Thymus (tissue), 11 donors: ENCODE results near the gene ARF1. TPM values are rescaled to one million over a fixed set of nuclear protein-coding genes. Genes with fewer than 3 reads are reported as not detected.
"Not testable (repeated sequence)": the region's sequence is repeated elsewhere in the genome, so short reads cannot be mapped to it uniquely, and the experiment has no call there.

Experiments
- DNase-seq, 9 donors: peaks; one replicate each; pipeline ENCODE4 v3.0.0-alpha.2; 2013; ENCODE audit warnings: low spot score in 9 of 9, low read depth in 6 of 9, missing footprints in 1 of 9
- H3K27ac ChIP-seq, 2 donors: one replicate each; pipeline ENCODE4 v1.5.1; 2013; ENCODE audit warnings: control low read depth in 1 of 2, low read depth in 1 of 2, low read length in 1 of 2, mild to moderate bottlenecking in 1 of 2, moderate library complexity in 1 of 2
- H3K27me3 ChIP-seq, 2 donors: one replicate each; pipeline ENCODE4 v1.5.1; 2013; ENCODE audit warnings: low read length in 1 of 2; ENCODE audit not compliant: control insufficient read depth in 2 of 2, insufficient read depth in 1 of 2
- H3K36me3 ChIP-seq, 2 donors: one replicate each; pipeline ENCODE4 v1.5.1; 2013; ENCODE audit warnings: low read length in 1 of 2, mild to moderate bottlenecking in 1 of 2, moderate library complexity in 1 of 2; ENCODE audit not compliant: control insufficient read depth in 2 of 2, insufficient read depth in 2 of 2
- H3K4me1 ChIP-seq, 2 donors: one replicate each; pipeline ENCODE4 v1.5.1; 2013; ENCODE audit warnings: low read length in 2 of 2; ENCODE audit not compliant: control insufficient read depth in 2 of 2, insufficient read depth in 2 of 2
- H3K4me3 ChIP-seq, 2 donors: one replicate each; pipeline ENCODE4 v1.5.1; 2013; ENCODE audit warnings: low read length in 2 of 2, control low read depth in 1 of 2, mild to moderate bottlenecking in 1 of 2
- H3K9me3 ChIP-seq, 2 donors: one replicate each; pipeline ENCODE4 v1.5.1; 2013; ENCODE audit warnings: low read length in 1 of 2, mild to moderate bottlenecking in 1 of 2; ENCODE audit not compliant: control insufficient read depth in 2 of 2, insufficient read depth in 1 of 2
- WGBS: extraction: QIAGEN DNeasy Blood & Tissue Kit; methylation state at CpG from one replicate; pipeline ENCODE4 v1.1.7; 2013; 5-methylcytosine and 5-hydroxymethylcytosine counted together
- polyA plus RNA-seq: library from polyadenylated mRNA; stranded (reverse); fragments of 200-250 nt; gene quantifications from one replicate; pipeline ENCODE4 v1.2.3, GENCODE V29; 2013
- total RNA-seq: library from RNA; stranded (reverse); fragments of 120-200 nt; gene quantifications from one replicate; pipeline ENCODE4 v1.2.4, GENCODE V29; 2013
- donor health status: healthy.

ARF1 gene
- total and polyA plus RNA-seq, 2 donors = 133 to 227 TPM

- Histone ChIP-seq H3K4me3 (peak overlapping the region; percentile 86 to 88), H3K27me3 (no peaks in the 10 kb centered on the region), H3K4me1 (peaks cover 13 to 31% of the 10 kb centered on the region in 2 donors), H3K27ac (peak overlapping the region in 1 of 2 donors; percentile 72), H3K36me3 (peaks cover 17 to 20% of the 10 kb centered on the region in 2 donors), H3K9me3 (peaks cover 0 to 7% of the 10 kb centered on the region in 2 donors)
- WGBS = 85% methylated on average over 11 of the region's 11 CpGs
- no peak for DNase-seq
These were observed 25.7 kb downstream of the ARF1 start for GRCh38 chr1:228108055-228108690.

GRCh38 chr1:228108742-228109072, 26.2 kb downstream of the ARF1 start:
- WGBS = 6% methylated on average over 8 of the region's 8 CpGs
- Histone ChIP-seq H3K4me3 (peak overlapping the region; percentile 86 to 88), H3K36me3 (peaks cover 17 to 20% of the 10 kb centered on the region in 2 donors), H3K27ac (peak overlapping the region; percentile 72 to 90), H3K27me3 (no peaks in the 10 kb centered on the region), H3K9me3 (peaks cover 0 to 5% of the 10 kb centered on the region in 2 donors), H3K4me1 (peaks cover 11 to 26% of the 10 kb centered on the region in 2 donors)
- no peak for DNase-seq

- peaks cover 9 to 20% of the 10 kb centered on the region in 2 donors for H3K4me1 ChIP-seq
- H3K27ac ChIP-seq = peak within 1 kb of the TSS; percentile 72 to 90
- WGBS = under 1% methylated on average over 66 of the region's 66 CpGs
These were observed 26.8 kb downstream of the ARF1 start, which contains the start of gene MRPL55 for GRCh38 chr1:228109073-228109961. MRPL55 (minus strand) TSS chr1:228109299; CDS start chr1:228108260, 1,039 bp downstream.

GRCh38 chr1:228109962-228110488, 27.5 kb downstream of the ARF1 start:
- Histone ChIP-seq H3K27ac (peak overlapping the region in 1 of 2 donors; percentile 89), H3K27me3 (no peaks in the 10 kb centered on the region)
- peak in 1 of 9 donors; percentile 21 for DNase-seq

More at GRCh38 chr1:228109073-228109961, 26.8 kb downstream of the ARF1 start, which contains the start of gene MRPL55:
- H3K36me3 ChIP-seq = peaks cover 17 to 20% of the 10 kb centered on the region in 2 donors
- DNase-seq = peak; percentile 91 to 98 (median 96)
- peak within 1 kb of the TSS; percentile 86 to 88 for H3K4me3 ChIP-seq
- peaks cover 0 to 3% of the 10 kb centered on the region in 2 donors for H3K9me3 ChIP-seq
- no peaks in the 10 kb centered on the region for H3K27me3 ChIP-seq

GRCh38 chr1:228110556-228110955, 28.0 kb downstream of the ARF1 start:
- Histone ChIP-seq H3K9me3 (peaks cover 0 to 3% of the 10 kb centered on the region in 2 donors), H3K27ac (no peak overlapping the region), H3K4me1 (peaks cover 9 to 19% of the 10 kb centered on the region in 2 donors), H3K27me3 (no peaks in the 10 kb centered on the region), H3K36me3 (peaks cover 17 to 20% of the 10 kb centered on the region in 2 donors), H3K4me3 (no peak overlapping the region)
- WGBS = 97% methylated on average over 7 of the region's 7 CpGs
- no peak for DNase-seq

More at GRCh38 chr1:228109962-228110488, 27.5 kb downstream of the ARF1 start:
- Histone ChIP-seq H3K36me3 (peaks cover 17 to 20% of the 10 kb centered on the region in 2 donors), H3K9me3 (peaks cover 0 to 3% of the 10 kb centered on the region in 2 donors), H3K4me3 (peak overlapping the region; percentile 86 to 88), H3K4me1 (peaks cover 9 to 19% of the 10 kb centered on the region in 2 donors)
- 49% methylated on average over 15 of the region's 15 CpGs for WGBS

- H3K4me3 ChIP-seq, DNase-seq, H3K27ac ChIP-seq, H3K9me3 ChIP-seq, H3K27me3 ChIP-seq: not testable (repeated sequence)
- Histone ChIP-seq H3K4me1 (peaks cover 9 to 19% of the 10 kb centered on the region in 2 donors), H3K36me3 (peaks cover 10 to 14% of the 10 kb centered on the region in 2 donors)
- WGBS = 97% methylated on average over 6 of the region's 6 CpGs
These were observed 28.8 kb downstream of the ARF1 start for GRCh38 chr1:228111315-228111714.

GRCh38 chr1:228112167-228112566, 29.7 kb downstream of the ARF1 start:
- H3K27ac ChIP-seq = no peak overlapping the region
- peaks cover 9 to 19% of the 10 kb centered on the region in 2 donors for H3K4me1 ChIP-seq
- H3K4me3 ChIP-seq = no peak overlapping the region
- no peak for DNase-seq
- 93% methylated on average over 7 of the region's 7 CpGs for WGBS
- H3K27me3 ChIP-seq = no peaks in the 10 kb centered on the region
- peaks cover 6 to 7% of the 10 kb centered on the region in 2 donors for H3K36me3 ChIP-seq
- H3K9me3 ChIP-seq = peaks cover 0 to 3% of the 10 kb centered on the region in 2 donors

GRCh38 chr1:228112617-228113016, 30.1 kb downstream of the ARF1 start:
- Histone ChIP-seq H3K27me3 (no peaks in the 10 kb centered on the region), H3K36me3 (peaks cover 3% of the 10 kb centered on the region in 2 donors), H3K9me3 (peaks cover 0 to 3% of the 10 kb centered on the region in 2 donors), H3K4me3 (no peak overlapping the region), H3K4me1 (peaks cover 9 to 19% of the 10 kb centered on the region in 2 donors), H3K27ac (no peak overlapping the region)
- 93% methylated on average over 1 of the region's 1 CpG for WGBS
- DNase-seq = no peak
